Hematopoietic multipotent progenitor cell (in vitro differentiated cells): ENCODE data around the gene OR11G2. TPM values are rescaled to one million over a fixed set of nuclear protein-coding genes. Genes with fewer than 3 reads are reported as not detected.
"Not testable (repeated sequence)": the region's sequence is repeated elsewhere in the genome, so short reads cannot be mapped to it uniquely, and the experiment has no call there.

ENCODE experiments used
- DNase-seq, 3 donors: peaks; one replicate each; pipeline ENCODE4 v3.0.0-alpha.2; 2011 to 2015; ENCODE audit warnings: low read depth in 2 of 3, low spot score in 2 of 3
- total RNA-seq: library from RNA; depleted of rRNA; stranded (reverse); fragments of >200 nt; gene quantifications from one replicate; pipeline ENCODE4 v1.2.3, GENCODE V29; 2012

The OR11G2 gene, protein sequence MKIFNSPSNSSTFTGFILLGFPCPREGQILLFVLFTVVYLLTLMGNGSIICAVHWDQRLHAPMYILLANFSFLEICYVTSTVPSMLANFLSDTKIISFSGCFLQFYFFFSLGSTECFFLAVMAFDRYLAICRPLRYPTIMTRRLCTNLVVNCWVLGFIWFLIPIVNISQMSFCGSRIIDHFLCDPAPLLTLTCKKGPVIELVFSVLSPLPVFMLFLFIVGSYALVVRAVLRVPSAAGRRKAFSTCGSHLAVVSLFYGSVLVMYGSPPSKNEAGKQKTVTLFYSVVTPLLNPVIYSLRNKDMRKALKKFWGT
- not detected for total RNA-seq

GRCh38 chr14:20190596-20190995, at the start of gene OR11G2:
TSS of gene OR11G2 (plus strand) at chr14:20190896. CDS start at chr14:20197438, 6,542 bp downstream.
- DNase-seq, result no peak

DNA sequence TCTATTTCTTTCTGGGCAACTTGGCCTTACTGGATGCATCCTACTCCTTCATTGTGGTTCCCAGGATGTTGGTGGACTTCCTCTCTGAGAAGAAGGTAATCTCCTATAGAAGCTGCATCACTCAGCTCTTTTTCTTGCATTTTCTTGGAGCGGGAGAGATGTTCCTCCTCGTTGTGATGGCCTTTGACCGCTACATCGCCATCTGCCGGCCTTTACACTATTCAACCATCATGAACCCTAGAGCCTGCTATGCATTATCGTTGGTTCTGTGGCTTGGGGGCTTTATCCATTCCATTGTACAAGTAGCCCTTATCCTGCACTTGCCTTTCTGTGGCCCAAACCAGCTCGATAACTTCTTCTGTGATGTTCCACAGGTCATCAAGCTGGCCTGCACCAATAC, 46.8 kb upstream of the OR11G2 start:
- DNase-seq, result no peak

DNA sequence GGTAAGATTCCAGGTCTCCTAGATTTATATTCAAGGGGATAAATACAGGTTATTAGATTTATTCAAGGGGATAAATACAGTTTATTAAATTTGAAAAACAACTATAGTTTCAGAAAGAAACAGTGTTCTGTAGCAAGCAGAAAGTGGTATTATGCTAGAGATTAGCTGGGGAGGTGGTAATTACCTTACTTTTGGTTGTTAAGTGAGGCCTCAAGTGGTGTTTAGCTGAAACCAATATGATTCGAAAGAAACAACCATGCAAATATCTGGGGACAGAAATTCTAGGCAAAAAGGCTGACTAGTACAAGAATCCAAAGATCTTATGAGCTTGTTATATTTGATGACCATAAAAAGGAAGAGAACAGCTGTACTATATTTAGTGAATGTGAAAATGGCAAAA, 45.9 kb upstream of the OR11G2 start:
- no peak for DNase-seq

GRCh38 chr14:20164462-20164861, 26.2 kb upstream of the OR11G2 start:
- DNase-seq, result no peak

DNA sequence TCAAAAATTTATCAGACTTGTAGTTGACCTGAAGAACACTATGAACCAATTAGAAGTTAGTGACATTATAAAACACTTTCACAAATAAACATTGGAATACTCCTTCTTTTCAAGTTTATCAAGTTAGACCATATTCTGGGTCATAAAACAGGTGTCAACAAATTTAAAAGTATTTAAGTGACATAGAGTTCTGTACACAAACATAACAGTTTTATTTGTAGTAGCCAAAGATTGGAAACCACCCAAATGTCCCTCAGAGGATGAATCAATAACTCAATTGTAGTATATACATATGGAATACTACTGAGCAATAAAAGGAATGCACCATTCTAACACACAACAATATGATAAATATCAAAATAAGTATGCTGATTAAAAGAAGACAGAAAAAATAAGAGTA, 23.6 kb upstream of the OR11G2 start:
- no peak for DNase-seq

- not testable (repeated sequence) for DNase-seq
Measured at GRCh38 chr14:20169852-20170251, 20.8 kb upstream of the OR11G2 start.

GRCh38 chr14:20174205-20174604, 16.5 kb upstream of the OR11G2 start:
- DNase-seq, result not testable (repeated sequence)

- DNase-seq, result no peak
Measured at GRCh38 chr14:20176330-20176729, 14.4 kb upstream of the OR11G2 start.

GRCh38 chr14:20177433-20177974, 13.2 kb upstream of the OR11G2 start:
- DNase-seq, result peak in 2 of 3 donors; percentile 31 to 67

DNA sequence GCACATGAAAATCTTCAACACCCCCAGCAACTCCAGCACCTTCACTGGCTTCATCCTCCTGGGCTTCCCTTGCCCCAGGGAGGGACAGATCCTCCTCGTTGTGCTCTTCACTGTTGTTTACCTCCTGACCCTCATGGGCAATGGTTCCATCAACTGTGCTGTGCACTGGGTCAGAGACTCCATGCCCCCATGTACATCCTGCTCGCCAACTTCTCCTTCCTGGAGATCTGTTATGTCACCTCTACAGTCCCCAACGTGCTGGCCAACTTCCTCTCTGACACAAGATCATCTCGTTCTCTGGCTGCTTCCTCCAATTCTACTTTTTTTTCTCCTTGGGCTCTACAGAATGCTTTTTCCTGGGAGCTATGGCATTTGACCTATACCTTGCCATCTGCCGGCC, 11.5 kb upstream of the OR11G2 start:
- DNase-seq, result peak in 1 of 3 donors; percentile 28

DNA sequence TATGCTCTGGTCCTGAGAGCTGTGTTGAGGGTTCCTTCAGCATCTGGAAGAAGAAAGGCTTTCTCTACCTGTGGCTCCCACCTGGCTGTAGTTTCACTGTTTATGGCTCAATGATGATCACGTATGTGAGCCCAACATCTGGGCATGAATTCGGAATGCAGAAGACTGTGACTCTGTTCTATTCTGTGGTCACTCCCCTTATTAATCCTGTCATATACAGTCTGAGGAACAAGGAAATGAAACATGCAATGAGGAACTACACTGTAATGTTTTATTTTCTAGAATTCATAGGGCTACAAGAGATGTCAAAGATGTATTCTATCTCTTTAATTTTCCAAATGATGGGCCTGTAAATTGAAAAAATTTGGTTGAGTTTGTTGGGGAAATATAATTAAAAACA, 10.8 kb upstream of the OR11G2 start:
- DNase-seq, result no peak

DNA sequence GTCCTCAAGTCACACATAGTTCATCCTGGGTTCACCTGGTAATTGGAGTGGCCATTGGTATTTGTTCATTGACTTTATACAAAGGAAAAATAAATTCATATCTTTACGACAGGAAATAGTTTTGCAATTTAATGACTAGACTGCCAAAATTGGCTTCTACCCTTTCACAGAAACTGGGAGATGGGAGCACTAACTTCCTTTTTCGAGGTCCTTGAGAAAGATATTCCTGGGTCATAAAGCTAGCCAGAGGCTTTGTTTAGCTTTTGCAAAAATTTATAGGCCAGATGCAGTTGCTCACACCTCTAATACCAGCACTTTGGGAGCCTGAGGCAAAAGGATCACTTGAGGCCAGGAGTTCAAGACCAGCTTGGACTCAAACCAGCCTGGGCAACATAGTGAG, 10.2 kb upstream of the OR11G2 start:
- DNase-seq, result no peak

- no peak for DNase-seq
Measured at GRCh38 chr14:20184181-20184580, 6.5 kb upstream of the OR11G2 start.

GRCh38 chr14:20191396-20191795, 700 bp downstream of the OR11G2 start:
- no peak for DNase-seq

- DNase-seq, result no peak
Measured at GRCh38 chr14:20194101-20194500, 3.4 kb downstream of the OR11G2 start.

GRCh38 chr14:20195170-20195569, 4.5 kb downstream of the OR11G2 start:
- not testable (repeated sequence) for DNase-seq

DNA sequence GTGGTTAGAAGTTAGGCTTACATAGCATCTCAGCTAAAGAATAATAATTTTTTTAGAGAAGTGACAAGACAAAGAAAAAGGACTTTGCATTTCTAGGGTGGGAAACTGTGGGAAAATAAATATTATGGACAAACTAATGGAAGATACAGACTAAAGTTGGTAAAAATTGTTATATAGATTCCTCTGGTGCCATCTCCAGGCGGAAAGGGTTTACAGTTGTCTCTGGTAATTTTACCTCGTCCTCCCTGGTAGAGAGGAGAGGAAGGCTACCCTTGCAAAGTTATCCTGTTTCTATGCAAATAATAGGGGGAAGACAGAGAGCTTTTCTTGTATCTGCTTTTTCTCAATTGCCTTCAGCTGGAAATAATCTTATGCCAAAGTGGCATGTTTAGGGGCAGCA, 5.2 kb downstream of the OR11G2 start:
- DNase-seq, result no peak

GRCh38 chr14:20197459-20197858, 6.8 kb downstream of the OR11G2 start:
- DNase-seq, result no peak

DNA sequence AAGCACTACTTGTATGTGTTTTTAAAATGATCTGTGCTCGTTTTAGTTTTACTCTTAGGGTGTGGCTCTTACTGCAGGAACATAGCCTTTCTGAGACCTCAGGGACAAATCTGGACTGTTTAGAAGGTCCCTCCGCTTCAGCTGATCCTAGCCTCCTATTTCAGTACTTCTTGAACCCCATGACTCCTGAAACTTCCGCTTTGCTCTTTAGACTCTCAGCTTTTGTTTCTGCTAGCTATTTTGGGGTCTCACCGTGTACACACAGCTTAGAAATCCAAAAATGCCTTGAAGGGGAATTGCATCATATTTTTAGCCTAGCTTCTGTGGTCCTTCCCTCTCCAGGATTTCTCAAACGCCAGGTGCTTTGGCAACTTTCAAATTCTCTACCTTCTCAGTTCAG, 8.3 kb downstream of the OR11G2 start:
- no peak for DNase-seq

DNA sequence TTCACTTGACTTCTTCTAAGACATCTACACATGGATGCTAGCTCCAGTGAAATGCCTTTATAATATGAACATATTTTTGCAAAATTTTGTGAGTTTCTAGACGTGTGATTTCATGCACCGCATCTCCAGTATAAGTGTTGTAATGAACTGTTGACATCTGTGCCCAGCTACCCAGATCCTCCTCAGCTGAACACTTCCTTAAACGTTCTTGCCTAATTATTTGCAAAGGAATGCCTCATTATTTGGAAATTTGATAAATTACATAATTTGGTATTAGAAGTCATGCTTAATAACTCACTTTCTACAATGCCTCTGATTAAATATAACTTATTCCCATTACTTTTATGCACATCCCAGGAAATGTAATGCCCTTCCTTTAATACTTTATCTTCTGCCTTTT, 14.0 kb downstream of the OR11G2 start:
- no peak for DNase-seq

DNA sequence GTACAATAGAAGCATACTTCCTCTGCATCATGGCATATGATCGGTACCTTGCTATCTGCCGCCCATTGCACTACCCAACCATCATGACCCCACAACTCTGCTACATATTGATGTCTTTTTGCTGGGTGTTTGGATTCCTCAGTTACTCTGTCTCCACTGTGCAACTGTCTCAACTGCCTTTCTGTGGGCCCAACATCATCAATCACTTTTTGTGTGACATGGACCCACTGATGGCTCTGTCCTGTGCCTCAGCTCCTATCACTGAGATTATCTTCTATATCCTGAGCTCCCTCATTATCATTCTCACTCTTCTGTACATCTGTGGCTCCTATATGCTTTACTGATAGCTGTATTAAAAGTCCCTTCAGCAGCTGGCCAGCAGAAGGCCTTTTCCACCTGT, 18.9 kb downstream of the OR11G2 start:
- no peak for DNase-seq

DNA sequence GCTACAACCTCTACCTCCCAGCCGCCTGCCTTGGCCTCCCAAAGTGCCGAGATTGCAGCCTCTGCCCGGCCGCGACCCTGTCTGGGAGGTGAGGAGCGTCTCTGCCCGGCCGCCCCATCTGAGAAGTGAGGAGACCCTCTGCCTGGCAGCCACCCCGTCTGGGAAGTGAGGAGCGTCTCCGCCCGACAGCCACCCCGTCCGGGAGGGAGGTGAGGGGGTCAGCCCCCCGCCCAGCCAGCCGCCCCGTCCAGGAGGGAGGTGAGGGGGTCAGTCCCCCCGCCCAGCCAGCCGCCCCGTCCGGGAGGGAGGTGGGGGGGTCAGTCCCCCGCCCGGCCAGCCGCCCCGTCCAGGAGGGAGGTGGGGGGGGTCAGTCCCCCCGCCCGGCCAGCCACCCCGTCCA, 21.7 kb downstream of the OR11G2 start:
- DNase-seq, result not testable (repeated sequence)

GRCh38 chr14:20215196-20215595, 24.5 kb downstream of the OR11G2 start:
- no peak for DNase-seq
